Measurements from ENCODE around the gene LYRM9. TPM values are rescaled to one million over a fixed set of nuclear protein-coding genes. Genes with fewer than 3 reads are reported as not detected.
A peak's percentile ranks its signal among the peaks of the same experiment; 100 is the strongest.

LYRM9 gene
- total and polyA plus RNA-seq, 9 of the 15 experiments (the other 6 are each of a cell fraction or from before 2014, with no cell fraction given) = 0.98 to 4.7 (median 1.8) TPM

DNA sequence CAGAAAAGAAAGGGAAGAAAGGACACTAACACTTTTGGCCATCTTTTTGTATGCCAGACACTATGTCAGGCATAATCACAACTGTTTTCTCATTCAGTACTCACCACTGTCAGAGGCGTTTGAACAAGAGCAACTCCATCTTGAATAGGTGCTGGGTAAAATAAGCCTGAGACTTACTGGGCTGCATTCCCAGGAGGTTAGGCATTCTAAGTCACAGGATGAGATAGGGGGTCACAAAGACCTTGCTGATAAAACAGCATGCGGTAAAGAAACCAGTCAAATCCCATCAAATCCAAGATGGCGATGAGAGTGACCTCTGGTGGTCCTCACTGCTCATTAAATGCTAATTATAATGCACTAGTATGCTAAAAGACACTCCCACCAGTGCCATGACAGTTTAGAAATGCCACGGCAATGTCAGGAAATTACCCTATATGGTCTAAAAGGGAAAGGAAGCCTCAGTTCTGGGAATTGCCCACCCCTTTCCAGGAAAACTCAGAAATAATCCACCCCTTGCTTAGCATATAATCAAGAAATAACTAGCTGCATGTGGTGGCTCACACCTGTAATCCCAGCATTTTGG, 14.9 kb upstream of the LYRM9 start:
- intact Hi-C loops (cut with micrococcal nuclease) (loop anchor here (5.0 kb wide), 1 partner anchor 59 kb away; no protein-coding TSS in a partner anchor), in situ Hi-C loops (cut with MboI) (no loop called here)
- Histone ChIP-seq H3K9me3 (replicated peaks; ENCODE audit: control insufficient read depth, insufficient read depth, low read depth, low read length) (no peaks in the 10 kb centered on the region), H3K9me1 (ENCODE audit: control insufficient read depth, insufficient read depth, low read length) (no peaks in the 10 kb centered on the region), H4K20me1 (replicated peaks; ENCODE audit: control insufficient read depth, insufficient read depth, low read length) (no peaks in the 10 kb centered on the region), H3K4me3 (no peak overlapping the region), H3K4me1 (replicated peaks in 1 of 2; ENCODE audit: control insufficient read depth in 2 of 2, insufficient read depth in 2 of 2, low read length in 2 of 2) (peaks cover 4 to 26% of the 10 kb centered on the region in 2 experiments), H3K79me2 (ENCODE audit: control insufficient read depth, insufficient read depth, low read length) (no peaks in the 10 kb centered on the region), H2AFZ (ENCODE audit: low read depth, low read length) (peak overlapping the region; percentile 80), H3K27me3 (ENCODE audit: control insufficient read depth in 2 of 2, insufficient read depth in 2 of 2, low read length in 2 of 2) (no peaks in the 10 kb centered on the region), H3K27ac (ENCODE audit: extremely low read depth, low read depth, low read length) (peak overlapping the region; percentile 52; the same call in 2 of the 3 replicates), H3K36me3 (ENCODE audit: control insufficient read depth, insufficient read depth, low read length) (no peaks in the 10 kb centered on the region), H3K9ac (ENCODE audit: insufficient read depth in 1 of 2, low read depth in 2 of 2, low read length in 2 of 2) (no peak overlapping the region), H3K4me2 (ENCODE audit: insufficient read depth, low read length) (no peak overlapping the region)
- ChIA-PET CTCF (ENCODE audit: low intra/inter-chr PET ratio) (no interaction called here), POLR2A (interaction anchor here (0.6 kb wide), 1 partner anchor 407 kb away, joined by 4 read pairs; no protein-coding TSS in a partner anchor)
- WGBS (ENCODE audit: insufficient coverage, low coverage, missing lambda C conversion rate) = 21% methylated on average over 4 of the region's 4 CpGs
- peak in 1 of 4 experiments; percentile 68 for DNase-seq (ENCODE audit: extremely low read depth in 1 of 4, low spot score in 3 of 4)
- BruUV-seq (replicated peaks) = no TSS peak
- peak; percentile 71 for FAIRE-seq
- peak; percentile 78 for ATAC-seq
- no peak for TF ChIP-seq EHMT2 (IDR thresholded peaks at IDR 0.05)
- peak; percentile 99 for TF ChIP-seq ZNF175 (CRISPR knock-in tag; IDR thresholded peaks at IDR 0.05; ENCODE audit: low read depth)
- no peak for TF ChIP-seq MAFG (tag; conservative IDR thresholded peaks at IDR 0.05)
- TF ChIP-seq PHF8 (IDR thresholded peaks at IDR 0.05; ENCODE audit: borderline replicate concordance, low read length) = no peak
- TF ChIP-seq, protein P1, sequence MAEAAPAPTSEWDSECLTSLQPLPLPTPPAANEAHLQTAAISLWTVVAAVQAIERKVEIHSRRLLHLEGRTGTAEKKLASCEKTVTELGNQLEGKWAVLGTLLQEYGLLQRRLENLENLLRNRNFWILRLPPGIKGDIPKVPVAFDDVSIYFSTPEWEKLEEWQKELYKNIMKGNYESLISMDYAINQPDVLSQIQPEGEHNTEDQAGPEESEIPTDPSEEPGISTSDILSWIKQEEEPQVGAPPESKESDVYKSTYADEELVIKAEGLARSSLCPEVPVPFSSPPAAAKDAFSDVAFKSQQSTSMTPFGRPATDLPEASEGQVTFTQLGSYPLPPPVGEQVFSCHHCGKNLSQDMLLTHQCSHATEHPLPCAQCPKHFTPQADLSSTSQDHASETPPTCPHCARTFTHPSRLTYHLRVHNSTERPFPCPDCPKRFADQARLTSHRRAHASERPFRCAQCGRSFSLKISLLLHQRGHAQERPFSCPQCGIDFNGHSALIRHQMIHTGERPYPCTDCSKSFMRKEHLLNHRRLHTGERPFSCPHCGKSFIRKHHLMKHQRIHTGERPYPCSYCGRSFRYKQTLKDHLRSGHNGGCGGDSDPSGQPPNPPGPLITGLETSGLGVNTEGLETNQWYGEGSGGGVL (CRISPR knock-in tag; IDR thresholded peaks at IDR 0.05) = no peak
- TF ChIP-seq, protein P2, sequence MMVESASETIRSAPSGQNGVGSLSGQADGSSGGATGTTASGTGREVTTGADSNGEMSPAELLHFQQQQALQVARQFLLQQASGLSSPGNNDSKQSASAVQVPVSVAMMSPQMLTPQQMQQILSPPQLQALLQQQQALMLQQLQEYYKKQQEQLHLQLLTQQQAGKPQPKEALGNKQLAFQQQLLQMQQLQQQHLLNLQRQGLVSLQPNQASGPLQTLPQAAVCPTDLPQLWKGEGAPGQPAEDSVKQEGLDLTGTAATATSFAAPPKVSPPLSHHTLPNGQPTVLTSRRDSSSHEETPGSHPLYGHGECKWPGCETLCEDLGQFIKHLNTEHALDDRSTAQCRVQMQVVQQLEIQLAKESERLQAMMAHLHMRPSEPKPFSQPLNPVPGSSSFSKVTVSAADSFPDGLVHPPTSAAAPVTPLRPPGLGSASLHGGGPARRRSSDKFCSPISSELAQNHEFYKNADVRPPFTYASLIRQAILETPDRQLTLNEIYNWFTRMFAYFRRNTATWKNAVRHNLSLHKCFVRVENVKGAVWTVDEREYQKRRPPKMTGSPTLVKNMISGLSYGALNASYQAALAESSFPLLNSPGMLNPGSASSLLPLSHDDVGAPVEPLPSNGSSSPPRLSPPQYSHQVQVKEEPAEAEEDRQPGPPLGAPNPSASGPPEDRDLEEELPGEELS (CRISPR knock-in tag; IDR thresholded peaks at IDR 0.05; ENCODE audit: borderline replicate concordance) = no peak
- TF ChIP-seq, protein P3, sequence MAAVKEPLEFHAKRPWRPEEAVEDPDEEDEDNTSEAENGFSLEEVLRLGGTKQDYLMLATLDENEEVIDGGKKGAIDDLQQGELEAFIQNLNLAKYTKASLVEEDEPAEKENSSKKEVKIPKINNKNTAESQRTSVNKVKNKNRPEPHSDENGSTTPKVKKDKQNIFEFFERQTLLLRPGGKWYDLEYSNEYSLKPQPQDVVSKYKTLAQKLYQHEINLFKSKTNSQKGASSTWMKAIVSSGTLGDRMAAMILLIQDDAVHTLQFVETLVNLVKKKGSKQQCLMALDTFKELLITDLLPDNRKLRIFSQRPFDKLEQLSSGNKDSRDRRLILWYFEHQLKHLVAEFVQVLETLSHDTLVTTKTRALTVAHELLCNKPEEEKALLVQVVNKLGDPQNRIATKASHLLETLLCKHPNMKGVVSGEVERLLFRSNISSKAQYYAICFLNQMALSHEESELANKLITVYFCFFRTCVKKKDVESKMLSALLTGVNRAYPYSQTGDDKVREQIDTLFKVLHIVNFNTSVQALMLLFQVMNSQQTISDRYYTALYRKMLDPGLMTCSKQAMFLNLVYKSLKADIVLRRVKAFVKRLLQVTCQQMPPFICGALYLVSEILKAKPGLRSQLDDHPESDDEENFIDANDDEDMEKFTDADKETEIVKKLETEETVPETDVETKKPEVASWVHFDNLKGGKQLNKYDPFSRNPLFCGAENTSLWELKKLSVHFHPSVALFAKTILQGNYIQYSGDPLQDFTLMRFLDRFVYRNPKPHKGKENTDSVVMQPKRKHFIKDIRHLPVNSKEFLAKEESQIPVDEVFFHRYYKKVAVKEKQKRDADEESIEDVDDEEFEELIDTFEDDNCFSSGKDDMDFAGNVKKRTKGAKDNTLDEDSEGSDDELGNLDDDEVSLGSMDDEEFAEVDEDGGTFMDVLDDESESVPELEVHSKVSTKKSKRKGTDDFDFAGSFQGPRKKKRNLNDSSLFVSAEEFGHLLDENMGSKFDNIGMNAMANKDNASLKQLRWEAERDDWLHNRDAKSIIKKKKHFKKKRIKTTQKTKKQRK (IDR thresholded peaks at IDR 0.05; ENCODE audit: borderline replicate concordance, low read depth, low read length) = no peak
- TF ChIP-seq TAF1 (IDR thresholded peaks at IDR 0.05; ENCODE audit: control insufficient read depth, extremely low read depth, insufficient read depth, low read length, severe bottlenecking) = no peak
- TF ChIP-seq FIP1L1 (IDR thresholded peaks at IDR 0.05; ENCODE audit: low read depth, low read length, poor library complexity, severe bottlenecking) = no peak
- TF ChIP-seq PYGO2 (tag; IDR thresholded peaks at IDR 0.05) = peak; percentile 97
- no peak for TF ChIP-seq RBM25 (IDR thresholded peaks at IDR 0.05; ENCODE audit: low read depth, low read length, severe bottlenecking)
- no peak for TF ChIP-seq CBFA2T3 (IDR thresholded peaks at IDR 0.05)
- TF ChIP-seq SIN3A (IDR thresholded peaks at IDR 0.05; ENCODE audit: borderline replicate concordance in 2 of 2, control insufficient read depth in 1 of 2, low read depth in 2 of 2, low read length in 2 of 2) = no peak

Data from K562 (cell line).